Fibroblast of villous mesenchyme (primary cell): Measurements from ENCODE around the gene FOXQ1. TPM values are rescaled to one million over a fixed set of nuclear protein-coding genes. Genes with fewer than 3 reads are reported as not detected.
A peak's percentile ranks its signal among the peaks of the same experiment; 100 is the strongest.

Experiments
- DNase-seq: peaks from one replicate; pipeline ENCODE4 v3.0.0-alpha.2; 2010; ENCODE audit warnings: low read depth
- H3K4me3 ChIP-seq: 2 replicates; pipeline ENCODE4 v1.5.1; 2011; ENCODE audit warnings: low read depth, mild to moderate bottlenecking, low read length
- total RNA-seq: library from RNA; depleted of rRNA; stranded (reverse); fragments of >200 nt; gene quantifications from 2 replicates; pipeline ENCODE4 v1.2.3, GENCODE V29; 2012
- TF ChIP-seq, protein P1 (sequence below): IDR thresholded peaks from 2 replicates; pipeline ENCODE4 v1.5.1; 2012; ENCODE audit warnings: low read depth, mild to moderate bottlenecking, low read length; ENCODE audit not compliant: insufficient read depth

Gene FOXQ1
- total RNA-seq, 1 donor = 0.43 TPM

DNA sequence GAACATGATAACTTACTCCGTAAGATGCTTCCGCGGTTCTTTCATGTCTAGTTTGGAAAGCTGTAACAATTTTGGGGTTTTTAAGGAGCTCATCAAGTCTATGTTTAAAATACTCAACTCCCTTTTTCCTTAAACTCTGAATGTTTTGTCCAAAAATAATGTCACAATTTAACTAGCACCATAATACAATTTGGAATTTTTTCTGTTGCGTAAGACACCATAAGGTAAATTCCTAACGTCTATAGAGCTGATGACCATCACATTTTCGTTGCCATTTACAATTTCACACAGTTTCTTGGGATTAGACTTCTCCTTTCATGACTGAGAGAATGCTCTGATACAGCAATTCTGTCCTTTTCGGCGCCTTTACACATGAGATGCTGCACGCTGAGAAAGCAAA is 50.7 kb downstream of the FOXQ1 start:
- H3K4me3 ChIP-seq = no peak overlapping the region
- TF ChIP-seq, protein P1, sequence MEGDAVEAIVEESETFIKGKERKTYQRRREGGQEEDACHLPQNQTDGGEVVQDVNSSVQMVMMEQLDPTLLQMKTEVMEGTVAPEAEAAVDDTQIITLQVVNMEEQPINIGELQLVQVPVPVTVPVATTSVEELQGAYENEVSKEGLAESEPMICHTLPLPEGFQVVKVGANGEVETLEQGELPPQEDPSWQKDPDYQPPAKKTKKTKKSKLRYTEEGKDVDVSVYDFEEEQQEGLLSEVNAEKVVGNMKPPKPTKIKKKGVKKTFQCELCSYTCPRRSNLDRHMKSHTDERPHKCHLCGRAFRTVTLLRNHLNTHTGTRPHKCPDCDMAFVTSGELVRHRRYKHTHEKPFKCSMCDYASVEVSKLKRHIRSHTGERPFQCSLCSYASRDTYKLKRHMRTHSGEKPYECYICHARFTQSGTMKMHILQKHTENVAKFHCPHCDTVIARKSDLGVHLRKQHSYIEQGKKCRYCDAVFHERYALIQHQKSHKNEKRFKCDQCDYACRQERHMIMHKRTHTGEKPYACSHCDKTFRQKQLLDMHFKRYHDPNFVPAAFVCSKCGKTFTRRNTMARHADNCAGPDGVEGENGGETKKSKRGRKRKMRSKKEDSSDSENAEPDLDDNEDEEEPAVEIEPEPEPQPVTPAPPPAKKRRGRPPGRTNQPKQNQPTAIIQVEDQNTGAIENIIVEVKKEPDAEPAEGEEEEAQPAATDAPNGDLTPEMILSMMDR = no peak
- DNase-seq = no peak

- H3K4me3 ChIP-seq = no peak overlapping the region
- TF ChIP-seq, protein P1 = no peak
- no peak for DNase-seq
Observed at GRCh38 chr6:1363298-1363697, 51.4 kb downstream of the FOXQ1 start.

DNA sequence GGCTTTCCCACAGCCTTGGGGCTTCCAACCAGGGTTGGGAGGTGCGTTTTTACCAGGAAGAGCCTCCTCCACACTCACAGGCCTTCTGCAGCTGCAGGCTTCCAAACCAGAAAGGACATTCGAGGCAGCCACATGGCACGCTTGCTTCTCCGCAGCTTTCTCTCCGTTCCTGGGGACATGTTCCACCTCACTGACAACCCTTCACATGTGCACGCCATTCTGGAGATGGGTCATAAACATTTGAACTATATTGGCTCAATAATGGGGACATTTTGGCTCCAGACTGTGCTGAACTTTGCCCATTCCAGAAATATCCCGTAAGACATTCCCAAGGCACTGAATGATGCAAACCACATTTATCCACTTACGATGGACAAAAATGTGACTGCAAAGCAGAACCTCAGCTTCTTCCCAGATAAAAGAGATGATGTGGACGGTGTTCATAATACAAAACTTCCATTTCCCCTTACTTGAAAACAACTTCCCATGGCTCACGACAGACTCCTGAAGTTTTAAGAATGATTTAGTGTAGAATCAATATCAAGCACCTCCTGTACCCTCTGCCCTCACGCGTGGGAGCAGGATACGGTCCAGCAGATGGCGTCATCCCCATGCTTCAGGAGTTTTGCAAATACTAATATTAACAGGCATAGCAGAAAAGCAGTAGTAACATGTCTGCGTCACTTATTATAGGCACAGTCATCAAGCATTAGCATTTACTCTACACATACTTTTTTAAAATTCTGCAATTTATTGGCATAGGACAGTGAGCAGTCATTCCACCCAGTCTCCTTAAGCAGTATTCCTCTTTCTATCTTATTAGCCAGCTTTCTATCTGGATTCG is 52.1 kb downstream of the FOXQ1 start:
- DNase-seq = peak; percentile 36
- TF ChIP-seq, protein P1 = peak; percentile 38

More for the DNA sequence above, 52.1 kb downstream of the FOXQ1 start:
- no peak overlapping the region for H3K4me3 ChIP-seq

Other genes starting within 250 kb of the FOXQ1 start
- 0.97 TPM in 1 of 2 replicates, not detected in the other for gene FOXF2, start 77.5 kb downstream of the FOXQ1 start, total RNA-seq